ENCODE data around the gene HIF1A. TPM values are rescaled to one million over a fixed set of nuclear protein-coding genes. Genes with fewer than 3 reads are reported as not detected.

HIF1A gene
- total and polyA plus RNA-seq, 2 of the 13 experiments (the other 11 are each of a cell fraction or from before 2014, with no cell fraction given), result 41.0 to 126 TPM

DNA sequence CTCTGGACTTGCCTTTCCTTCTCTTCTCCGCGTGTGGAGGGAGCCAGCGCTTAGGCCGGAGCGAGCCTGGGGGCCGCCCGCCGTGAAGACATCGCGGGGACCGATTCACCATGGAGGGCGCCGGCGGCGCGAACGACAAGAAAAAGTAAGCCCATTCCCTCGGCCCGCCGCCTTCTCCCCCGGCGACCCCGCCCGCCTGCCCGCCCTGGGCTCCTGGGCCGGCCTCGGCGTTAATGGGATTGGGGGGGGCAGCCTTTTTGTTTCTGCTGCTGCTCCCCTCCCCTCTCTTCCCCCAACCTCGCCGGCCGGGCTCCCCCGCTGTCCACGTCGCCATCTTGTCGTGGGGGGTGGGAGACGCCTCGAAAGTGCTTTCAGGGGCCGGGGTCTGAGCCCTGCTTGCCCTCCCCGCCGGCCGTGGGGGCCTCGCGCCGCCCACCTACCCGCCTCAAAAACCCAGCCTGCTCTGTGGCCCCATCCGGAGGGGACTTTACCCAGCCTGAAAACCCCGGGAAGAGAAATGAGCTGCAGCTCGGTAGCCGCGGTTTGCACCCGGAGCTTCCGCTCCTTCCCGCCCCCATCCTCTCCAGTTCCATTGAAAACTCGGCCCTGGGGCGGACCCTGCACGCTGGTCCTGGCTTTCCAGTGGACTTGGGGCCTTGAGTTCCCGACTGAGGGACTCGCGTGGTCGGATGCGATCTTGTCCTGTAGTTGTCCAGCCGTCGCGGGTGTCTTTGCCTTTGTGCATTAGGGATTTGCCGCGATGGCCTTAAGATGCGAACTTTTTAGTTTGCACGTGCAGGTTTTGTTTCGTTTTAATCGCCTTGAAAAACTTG, 598 bp downstream of the HIF1A start (continued):
- TF ChIP-seq, protein P1, sequence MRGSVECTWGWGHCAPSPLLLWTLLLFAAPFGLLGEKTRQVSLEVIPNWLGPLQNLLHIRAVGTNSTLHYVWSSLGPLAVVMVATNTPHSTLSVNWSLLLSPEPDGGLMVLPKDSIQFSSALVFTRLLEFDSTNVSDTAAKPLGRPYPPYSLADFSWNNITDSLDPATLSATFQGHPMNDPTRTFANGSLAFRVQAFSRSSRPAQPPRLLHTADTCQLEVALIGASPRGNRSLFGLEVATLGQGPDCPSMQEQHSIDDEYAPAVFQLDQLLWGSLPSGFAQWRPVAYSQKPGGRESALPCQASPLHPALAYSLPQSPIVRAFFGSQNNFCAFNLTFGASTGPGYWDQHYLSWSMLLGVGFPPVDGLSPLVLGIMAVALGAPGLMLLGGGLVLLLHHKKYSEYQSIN (CRISPR knock-in tag; IDR thresholded peaks at IDR 0.05; ENCODE audit: borderline replicate concordance), result no peak
- TF ChIP-seq SRSF1 (optimal IDR thresholded peaks at IDR 0.05; ENCODE audit: low read depth, low read length), result no peak
- 0 out of 2 replicates have a peak, but pooled peaks have one; percentile 6 for TF ChIP-seq ZNF343 (CRISPR knock-in tag; IDR thresholded peaks at IDR 0.05)
- no peak for TF ChIP-seq TCF7L2 (IDR thresholded peaks at IDR 0.05; ENCODE audit: low read depth, low read length)
- no peak for TF ChIP-seq SRY (CRISPR knock-in tag; IDR thresholded peaks at IDR 0.05)
- peak; percentile 78; the same call in 1 of the 2 replicates for TF ChIP-seq MTF1 (CRISPR knock-in tag; IDR thresholded peaks at IDR 0.05)
- TF ChIP-seq ATF5 (CRISPR knock-in tag; IDR thresholded peaks at IDR 0.05; ENCODE audit: low read depth), result no peak
- TF ChIP-seq ZNF562 (CRISPR knock-in tag; IDR thresholded peaks at IDR 0.05; ENCODE audit: borderline replicate concordance), result no peak
- no peak for TF ChIP-seq FOXJ3 (CRISPR knock-in tag; IDR thresholded peaks at IDR 0.05; ENCODE audit: borderline replicate concordance)
- TF ChIP-seq CHD4 (IDR thresholded peaks at IDR 0.05; ENCODE audit: borderline replicate concordance, low read length), result no peak
- TF ChIP-seq ZNF761 (CRISPR knock-in tag; conservative IDR thresholded peaks at IDR 0.05), result 0 out of 2 replicates have a peak, but pooled peaks have one; percentile 46
- no peak for TF ChIP-seq PBX2 (CRISPR knock-in tag; IDR thresholded peaks at IDR 0.05)
- TF ChIP-seq REXO4 (CRISPR knock-in tag; IDR thresholded peaks at IDR 0.05; ENCODE audit: borderline replicate concordance), result no peak
- peak; percentile 51; the same call in 1 of the 2 replicates for TF ChIP-seq ZNF607 (CRISPR knock-in tag; IDR thresholded peaks at IDR 0.05; ENCODE audit: borderline replicate concordance)
- no peak for TF ChIP-seq EZH2 (conservative IDR thresholded peaks at IDR 0.05; ENCODE audit: low read depth, low read length)
- TF ChIP-seq ZNF83 (CRISPR knock-in tag; IDR thresholded peaks at IDR 0.05; ENCODE audit: borderline replicate concordance), result no peak
- TF ChIP-seq, protein P2, sequence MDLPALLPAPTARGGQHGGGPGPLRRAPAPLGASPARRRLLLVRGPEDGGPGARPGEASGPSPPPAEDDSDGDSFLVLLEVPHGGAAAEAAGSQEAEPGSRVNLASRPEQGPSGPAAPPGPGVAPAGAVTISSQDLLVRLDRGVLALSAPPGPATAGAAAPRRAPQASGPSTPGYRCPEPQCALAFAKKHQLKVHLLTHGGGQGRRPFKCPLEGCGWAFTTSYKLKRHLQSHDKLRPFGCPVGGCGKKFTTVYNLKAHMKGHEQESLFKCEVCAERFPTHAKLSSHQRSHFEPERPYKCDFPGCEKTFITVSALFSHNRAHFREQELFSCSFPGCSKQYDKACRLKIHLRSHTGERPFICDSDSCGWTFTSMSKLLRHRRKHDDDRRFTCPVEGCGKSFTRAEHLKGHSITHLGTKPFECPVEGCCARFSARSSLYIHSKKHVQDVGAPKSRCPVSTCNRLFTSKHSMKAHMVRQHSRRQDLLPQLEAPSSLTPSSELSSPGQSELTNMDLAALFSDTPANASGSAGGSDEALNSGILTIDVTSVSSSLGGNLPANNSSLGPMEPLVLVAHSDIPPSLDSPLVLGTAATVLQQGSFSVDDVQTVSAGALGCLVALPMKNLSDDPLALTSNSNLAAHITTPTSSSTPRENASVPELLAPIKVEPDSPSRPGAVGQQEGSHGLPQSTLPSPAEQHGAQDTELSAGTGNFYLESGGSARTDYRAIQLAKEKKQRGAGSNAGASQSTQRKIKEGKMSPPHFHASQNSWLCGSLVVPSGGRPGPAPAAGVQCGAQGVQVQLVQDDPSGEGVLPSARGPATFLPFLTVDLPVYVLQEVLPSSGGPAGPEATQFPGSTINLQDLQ (CRISPR knock-in tag; IDR thresholded peaks at IDR 0.05), result no peak
- TF ChIP-seq ZNF577 (CRISPR knock-in tag; IDR thresholded peaks at IDR 0.05; ENCODE audit: borderline replicate concordance, low read depth), result no peak
- no peak for TF ChIP-seq ZNF280B (CRISPR knock-in tag; IDR thresholded peaks at IDR 0.05; ENCODE audit: borderline replicate concordance)
- no peak for TF ChIP-seq ZNF33A (CRISPR knock-in tag; IDR thresholded peaks at IDR 0.05; ENCODE audit: borderline replicate concordance)

Measured in HepG2 (cell line).